K562 (cell line): Measurements from ENCODE around the gene EPHB1. TPM values are rescaled to one million over a fixed set of nuclear protein-coding genes. Genes with fewer than 3 reads are reported as not detected.
"Not testable (repeated sequence)": the region's sequence is repeated elsewhere in the genome, so short reads cannot be mapped to it uniquely, and the experiment has no call there.

Experiments
- ATAC-seq: fragments of 200-7000 bp; cut with Tn5 transposase; 3 replicates; pipeline ENCODE4 v1.9.1; 2020; ENCODE audit warnings: moderate library complexity
- BruUV-seq: library from RNA; stranded (reverse); fragments of 400-500 nt; replicated peaks from 2 replicates; lab custom pipeline; 2021; lab: Mats Ljungman, UMichigan
- CTCF ChIA-PET: fragments of 300-600 bp; formaldehyde crosslinking; extraction: SDS; loops from one replicate; lab custom pipeline; 2021; ENCODE audit warnings: low intra/inter-chr PET ratio; lab: Yijun Ruan, JAX
- POLR2A ChIA-PET: fragments of 300-600, 350-650 bp; sonication (Branson Sonifier 250); formaldehyde crosslinking; extraction: SDS; loops from one replicate; lab custom pipeline; 2021; ENCODE audit warnings: antibody characterized with exemption, inconsistent platforms; lab: Yijun Ruan, JAX
- DNase-seq, 4 experiments: peaks; one replicate each; pipeline versions ENCODE4 v3.0.0 to v3.0.0-alpha.2; 2011 to 2018; ENCODE audit warnings: low spot score in 3 of 4, mixed read lengths in 3 of 4; ENCODE audit errors: extremely low read depth in 1 of 4
- FAIRE-seq: peaks from 2 replicates; lab custom pipeline; 2011; peaks lifted over from hg19 to GRCh38; lab: Jason Lieb, UNC
- H2AFZ ChIP-seq: 2 replicates; pipeline ENCODE4 v1.6.0; 2011; ENCODE audit warnings: low read depth, low read length, control low read depth, inconsistent platforms
- H3K27ac ChIP-seq: fragments of 200-600 bp; 3 replicates; pipeline ENCODE4 v1.8.0; 2011; ENCODE audit warnings: low read depth, mild to moderate bottlenecking, control low read depth, inconsistent platforms, low read length, moderate library complexity, mixed read lengths; ENCODE audit errors: extremely low read depth
- H3K27me3 ChIP-seq, 2 experiments: fragments of 300-600 bp in 1 of 2; 2 replicates in 1 of 2; 3 replicates in 1 of 2; pipeline versions ENCODE4 v1.6.0 to v1.8.0; 2011; ENCODE audit warnings: inconsistent platforms in 2 of 2, low read length in 2 of 2, mild to moderate bottlenecking in 1 of 2, mixed read lengths in 1 of 2, moderate library complexity in 1 of 2; ENCODE audit not compliant: control insufficient read depth in 2 of 2, insufficient read depth in 2 of 2
- H3K36me3 ChIP-seq: fragments of 300-600 bp; 3 replicates; pipeline ENCODE4 v1.8.0; 2011; ENCODE audit warnings: mild to moderate bottlenecking, low read length, inconsistent platforms; ENCODE audit not compliant: control insufficient read depth, insufficient read depth
- H3K4me1 ChIP-seq, 2 experiments: fragments of 200-600 bp in 1 of 2; replicated peaks in 1 of 2; 2 replicates in 1 of 2; 3 replicates in 1 of 2; pipeline versions ENCODE4 v1.5.1 to v1.8.0; 2011; ENCODE audit warnings: inconsistent platforms in 2 of 2, low read length in 2 of 2, mild to moderate bottlenecking in 1 of 2, mixed read lengths in 1 of 2, moderate library complexity in 1 of 2; ENCODE audit not compliant: control insufficient read depth in 2 of 2, insufficient read depth in 2 of 2
- H3K4me2 ChIP-seq: 2 replicates; pipeline ENCODE4 v1.6.1; 2011; ENCODE audit warnings: low read length, control low read depth, inconsistent platforms, mixed read lengths; ENCODE audit not compliant: insufficient read depth
- H3K4me3 ChIP-seq: fragments of 200-600 bp; sonication (generic), shearing (Covaris generic); 2 replicates; pipeline ENCODE4 v1.5.1; 2016; ENCODE audit warnings: control low read depth, inconsistent platforms
- H3K79me2 ChIP-seq: fragments of 200-600 bp; 3 replicates; pipeline ENCODE4 v1.8.0; 2011; ENCODE audit warnings: low read length, inconsistent platforms; ENCODE audit not compliant: control insufficient read depth, insufficient read depth
- H3K9ac ChIP-seq, 2 experiments: 2 replicates each; pipeline versions ENCODE4 v1.6.0 to v1.6.1; 2011; ENCODE audit warnings: low read depth in 2 of 2, low read length in 2 of 2, control low read depth in 1 of 2, inconsistent platforms in 1 of 2, mild to moderate bottlenecking in 1 of 2, mixed read lengths in 1 of 2; ENCODE audit not compliant: insufficient read depth in 1 of 2
- H3K9me1 ChIP-seq: one replicate; pipeline ENCODE4 v1.6.0; 2011; ENCODE audit warnings: inconsistent platforms, mild to moderate bottlenecking, low read length, moderate library complexity; ENCODE audit not compliant: control insufficient read depth, insufficient read depth
- H3K9me3 ChIP-seq: replicated peaks from 2 replicates; pipeline ENCODE4 v1.5.1; 2011; ENCODE audit warnings: low read depth, low read length, inconsistent platforms; ENCODE audit not compliant: control insufficient read depth, insufficient read depth
- H4K20me1 ChIP-seq: replicated peaks from 2 replicates; pipeline ENCODE4 v1.6.1; 2011; ENCODE audit warnings: low read length, inconsistent platforms, mixed read lengths; ENCODE audit not compliant: control insufficient read depth, insufficient read depth
- BCOR ChIP-seq: fragments of 450-650 bp; IDR thresholded peaks from 2 replicates; pipeline ENCODE4 v1.6.1; 2016
- GABPB2 ChIP-seq: fragments of 250-450 bp; sonication (Bioruptor Pico); conservative IDR thresholded peaks from 2 replicates; pipeline ENCODE4 v1.5.1; 2021; ENCODE audit warnings: mild to moderate bottlenecking
- KHSRP ChIP-seq: fragments of 450-650 bp; IDR thresholded peaks from 2 replicates; pipeline ENCODE4 v1.6.1; 2017
- KLF6 ChIP-seq: fragments of 250-450 bp; sonication (Bioruptor Pico); IDR thresholded peaks from 2 replicates; pipeline ENCODE4 v1.4.0; 2020; ENCODE audit warnings: mild to moderate bottlenecking, moderate library complexity, borderline replicate concordance
- POLR2H ChIP-seq: IDR thresholded peaks from 2 replicates; pipeline ENCODE4 v1.6.1; 2016; ENCODE audit warnings: missing genetic modification characterization, low read depth, mild to moderate bottlenecking, control low read depth, missing compliant biosample characterization, moderate library complexity
- RFX7 ChIP-seq: fragments of 250-450 bp; sonication (Bioruptor Pico); IDR thresholded peaks from 2 replicates; pipeline ENCODE4 v1.5.1; 2021; ENCODE audit warnings: mild to moderate bottlenecking
- TAL1 ChIP-seq: fragments of 450-650 bp; IDR thresholded peaks from 2 replicates; pipeline ENCODE4 v1.6.1; 2016; ENCODE audit warnings: mild to moderate bottlenecking
- TCF3 ChIP-seq: sonication (generic); formaldehyde crosslinking; IDR thresholded peaks from 2 replicates; pipeline ENCODE4 v1.4.0; 2020; ENCODE audit warnings: mild to moderate bottlenecking, missing genetic modification reagents
- TOE1 ChIP-seq, 2 experiments: fragments of 450-650 bp in 1 of 2; sonication (generic) in 1 of 2; formaldehyde crosslinking in 1 of 2; IDR thresholded peaks; 2 replicates each; pipeline versions ENCODE4 v1.7.1 to v1.8.0; 2016 to 2022; ENCODE audit warnings: borderline replicate concordance in 2 of 2, mild to moderate bottlenecking in 2 of 2, antibody characterized with exemption in 1 of 2, inconsistent platforms in 1 of 2, low read depth in 1 of 2, missing genetic modification reagents in 1 of 2, moderate library complexity in 1 of 2
- ZBTB7A ChIP-seq: IDR thresholded peaks from 2 replicates; pipeline ENCODE4 v1.6.1; 2011; ENCODE audit warnings: low read depth, mild to moderate bottlenecking, low read length, moderate library complexity, borderline replicate concordance; ENCODE audit not compliant: control insufficient read depth
- ZKSCAN8 ChIP-seq: fragments of 200-800 bp; sonication (Bioruptor generic); IDR thresholded peaks from 2 replicates; pipeline ENCODE4 v1.6.1; 2016; ENCODE audit warnings: missing genetic modification characterization, missing compliant biosample characterization
- WGBS: fragments of 100-300 bp; shearing (Covaris generic); methylation state at CpG from one replicate; pipeline ENCODE4 v1.1.6; 2016; ENCODE audit warnings: low coverage, mixed read lengths; ENCODE audit not compliant: insufficient coverage; ENCODE audit errors: missing lambda C conversion rate; 5-methylcytosine and 5-hydroxymethylcytosine counted together
- in situ Hi-C: fragments of 300-500 bp; cut with MboI; formaldehyde crosslinking; loops from 4 replicates; pipeline ENCODE4 v1.15.0; 2018; ENCODE audit warnings: inconsistent platforms, mixed read lengths
- intact Hi-C: fragments of 100-400 bp; cut with micrococcal nuclease; formaldehyde crosslinking; loops from 2 replicates; pipeline ENCODE4 v1.14.2; 2022
- polyA plus RNA-seq, 8 experiments: library from polyadenylated mRNA; depleted of rRNA in 4 of 8; stranded (reverse) in 5 of 8; unstranded in 3 of 8; fragments of >200 nt; fragmentation: Nextera tagmentation in 2 of 8; fragmentation: Illumina TruSeq in 1 of 8; extraction: Ambion mirVana in 2 of 8; extraction: Trizol in 1 of 8; gene quantifications; 2 replicates each; pipeline versions ENCODE4 v1.2.1 to v1.2.3, GENCODE V29; 2011 to 2014; ENCODE audit warnings: inconsistent platforms in 1 of 8, missing spikeins in 1 of 8
- total RNA-seq, 7 experiments: library from RNA; depleted of rRNA in 6 of 7; stranded (reverse); fragments of >200 nt in 6 of 7; fragmentation: Illumina TruSeq in 2 of 7; extraction: Trizol in 2 of 7; gene quantifications; 2 replicates each; pipeline versions ENCODE4 v1.2.1 to v1.2.3, GENCODE V29; 2011 to 2021; ENCODE audit warnings: low replicate concordance in 1 of 7
- TF ChIP-seq, protein P1 (sequence below): sonication (generic); formaldehyde crosslinking; IDR thresholded peaks from 2 replicates; pipeline ENCODE4 v1.8.0; 2023; ENCODE audit warnings: mild to moderate bottlenecking, missing genetic modification reagents

The EPHB1 gene
- total and polyA plus RNA-seq, 9 of the 15 experiments (the other 6 are each of a cell fraction or from before 2014, with no cell fraction given): 0.29 TPM; not detected in 8

DNA sequence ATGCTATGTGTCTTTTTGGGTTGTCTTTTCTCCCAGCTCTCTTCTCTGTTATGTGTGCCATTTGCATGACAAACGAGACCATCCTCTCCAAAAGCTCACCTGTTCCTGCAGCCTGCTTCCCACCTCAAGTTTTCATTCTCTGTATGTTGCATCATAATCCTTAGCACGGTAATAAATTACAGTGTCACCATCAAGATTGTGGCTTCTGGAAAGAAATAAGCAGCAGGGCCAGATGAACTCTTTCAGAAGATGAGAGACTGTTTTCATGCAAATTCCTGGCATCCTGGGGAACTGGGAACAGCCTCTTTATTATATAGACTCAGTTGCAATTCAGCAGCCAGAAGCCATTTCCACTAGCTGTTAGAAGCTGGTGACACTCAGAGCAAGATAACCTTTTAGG lies 436.7 kb downstream of the EPHB1 start (continued):
- no peak for TF ChIP-seq KLF6 (CRISPR knock-in tag)

DNA sequence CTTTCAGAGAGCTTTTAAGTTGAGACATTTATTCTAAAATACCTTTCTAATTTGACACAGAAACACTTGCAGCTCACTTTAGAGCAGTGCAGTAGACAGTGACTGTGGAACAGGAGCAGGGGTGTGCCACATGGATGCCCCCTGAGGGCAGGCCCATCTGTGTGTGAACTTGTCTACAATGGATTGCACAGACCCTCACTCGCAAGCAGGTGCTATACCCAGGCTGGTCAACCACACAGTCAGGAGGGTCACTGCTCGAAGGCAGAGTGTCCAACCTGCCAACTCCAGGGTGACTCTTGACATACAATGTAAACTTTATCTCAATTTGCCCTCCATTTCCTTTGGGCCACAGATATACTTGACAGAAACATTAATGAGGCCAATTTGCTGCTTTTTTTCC lies 437.2 kb downstream of the EPHB1 start:
- ATAC-seq (no peak), FAIRE-seq (no peak), DNase-seq (no peak)
- no peak overlapping the region for H3K4me2 ChIP-seq
- intact Hi-C loops (no loop called here), in situ Hi-C loops (no loop called here)
- no peak overlapping the region for H3K27ac ChIP-seq
- no peak overlapping the region for H3K4me3 ChIP-seq
- no TSS peak for BruUV-seq
- no peak overlapping the region for H3K9ac ChIP-seq
- no peaks in the 10 kb centered on the region for H3K4me1 ChIP-seq
- CTCF ChIA-PET: no interaction called here
- no peaks in the 10 kb centered on the region for H3K27me3 ChIP-seq
- H3K9me3 ChIP-seq: no peaks in the 10 kb centered on the region
- H3K9me1 ChIP-seq: no peaks in the 10 kb centered on the region
- no peak overlapping the region for H2AFZ ChIP-seq
- no peaks in the 10 kb centered on the region for H3K36me3 ChIP-seq
- TF ChIP-seq ZBTB7A (no peak), RFX7 (no peak), ZKSCAN8 (CRISPR knock-in tag) (no peak), GABPB2 (CRISPR knock-in tag) (no peak), BCOR (no peak), TOE1 (IDR thresholded peaks at IDR 0.05; ENCODE audit: borderline replicate concordance) (no peak), TOE1 (CRISPR knock-in tag; IDR thresholded peaks at IDR 0.05; ENCODE audit: borderline replicate concordance, low read depth) (no peak), KHSRP (no peak), TCF3 (CRISPR knock-in tag) (no peak), TAL1 (no peak), POLR2H (tag) (no peak)
- TF ChIP-seq, protein P1, sequence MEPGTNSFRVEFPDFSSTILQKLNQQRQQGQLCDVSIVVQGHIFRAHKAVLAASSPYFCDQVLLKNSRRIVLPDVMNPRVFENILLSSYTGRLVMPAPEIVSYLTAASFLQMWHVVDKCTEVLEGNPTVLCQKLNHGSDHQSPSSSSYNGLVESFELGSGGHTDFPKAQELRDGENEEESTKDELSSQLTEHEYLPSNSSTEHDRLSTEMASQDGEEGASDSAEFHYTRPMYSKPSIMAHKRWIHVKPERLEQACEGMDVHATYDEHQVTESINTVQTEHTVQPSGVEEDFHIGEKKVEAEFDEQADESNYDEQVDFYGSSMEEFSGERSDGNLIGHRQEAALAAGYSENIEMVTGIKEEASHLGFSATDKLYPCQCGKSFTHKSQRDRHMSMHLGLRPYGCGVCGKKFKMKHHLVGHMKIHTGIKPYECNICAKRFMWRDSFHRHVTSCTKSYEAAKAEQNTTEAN (CRISPR knock-in tag): no peak
- 0% methylated on average over 2 of the region's 2 CpGs for WGBS
- H3K79me2 ChIP-seq: no peaks in the 10 kb centered on the region
- no peaks in the 10 kb centered on the region for H4K20me1 ChIP-seq
- POLR2A ChIA-PET: no interaction called here

DNA sequence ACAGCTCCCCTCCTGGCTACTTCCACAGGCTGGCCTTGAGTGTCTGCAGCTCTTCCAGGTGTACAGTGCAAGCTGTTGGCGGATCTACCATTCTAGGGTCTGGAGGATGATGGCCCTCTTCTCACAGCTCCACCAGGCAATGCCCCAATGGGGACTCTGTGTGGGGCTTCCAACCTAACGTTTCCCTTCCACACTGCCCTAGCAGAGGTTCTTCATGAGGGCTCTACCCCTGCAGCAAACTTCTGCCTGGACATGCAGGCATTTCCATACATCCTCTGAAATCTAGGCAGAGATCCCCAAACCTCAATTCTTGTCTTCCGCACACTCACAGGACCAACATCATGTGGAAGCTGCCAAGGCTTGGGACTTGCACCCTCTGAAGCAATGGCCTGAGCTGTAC lies 438.4 kb downstream of the EPHB1 start:
- H3K4me2 ChIP-seq, H3K9ac ChIP-seq, H3K36me3 ChIP-seq, H3K9me1 ChIP-seq, H3K27me3 ChIP-seq, FAIRE-seq, H4K20me1 ChIP-seq, in situ Hi-C loops, H3K9me3 ChIP-seq, H2AFZ ChIP-seq, CTCF ChIA-PET, ATAC-seq, POLR2A ChIA-PET, DNase-seq, H3K79me2 ChIP-seq, H3K27ac ChIP-seq, H3K4me3 ChIP-seq, BruUV-seq, H3K4me1 ChIP-seq, intact Hi-C loops: not testable (repeated sequence)
- 13% methylated on average over 2 of the region's 3 CpGs for WGBS
